MM.1S (cell line): ENCODE measurements around the gene TSGA10IP.

ENCODE experiments used
- DNase-seq: peaks from one replicate; pipeline ENCODE4 v3.0.0-alpha.2; 2015
- H2AFZ ChIP-seq: fragments of 300-600 bp; sonication (generic); 2 replicates; pipeline ENCODE4 v1.6.0; 2016; ENCODE audit warnings: antibody characterized with exemption, low read length
- H3F3A ChIP-seq: fragments of 300-600 bp; sonication (generic); 2 replicates; pipeline ENCODE4 v1.6.1; 2016; ENCODE audit warnings: mild to moderate bottlenecking, antibody characterized with exemption, low read length, moderate library complexity, mixed read lengths; ENCODE audit not compliant: insufficient read depth
- H3K27ac ChIP-seq: fragments of 300-600 bp; sonication (generic); 2 replicates; pipeline ENCODE4 v1.5.1; 2016; ENCODE audit warnings: mild to moderate bottlenecking, low read length
- H3K27me3 ChIP-seq: fragments of 300-600 bp; sonication (generic); replicated peaks from 2 replicates; pipeline ENCODE4 v1.6.0; 2016; ENCODE audit warnings: low read length; ENCODE audit not compliant: insufficient read depth
- H3K36me3 ChIP-seq: fragments of 300-600 bp; sonication (generic); replicated peaks from 2 replicates; pipeline ENCODE4 v1.6.1; 2016; ENCODE audit warnings: mild to moderate bottlenecking, low read length, mixed read lengths; ENCODE audit not compliant: insufficient read depth
- H3K4me1 ChIP-seq: fragments of 300-600 bp; sonication (generic); 2 replicates; pipeline ENCODE4 v1.6.1; 2016; ENCODE audit warnings: low read length, mixed read lengths
- H3K4me2 ChIP-seq: fragments of 300-600 bp; sonication (generic); 2 replicates; pipeline ENCODE4 v1.6.0; 2016; ENCODE audit warnings: low read depth, low read length
- H3K4me3 ChIP-seq: fragments of 300-600 bp; sonication (generic); 2 replicates; pipeline ENCODE4 v1.5.1; 2016; ENCODE audit warnings: low read length, mixed read lengths
- H3K79me2 ChIP-seq: fragments of 300-600 bp; sonication (generic); 2 replicates; pipeline ENCODE4 v1.6.1; 2016; ENCODE audit warnings: mixed run types, low read length, mixed read lengths
- H3K9ac ChIP-seq: fragments of 300-600 bp; sonication (generic); 2 replicates; pipeline ENCODE4 v1.6.1; 2016; ENCODE audit warnings: low read length, mixed read lengths
- H3K9me2 ChIP-seq: fragments of 300-600 bp; sonication (generic); replicated peaks from 2 replicates; pipeline ENCODE4 v1.6.1; 2016; ENCODE audit warnings: mild to moderate bottlenecking, low read length, mixed read lengths; ENCODE audit not compliant: insufficient read depth
- H3K9me3 ChIP-seq: fragments of 300-600 bp; sonication (generic); replicated peaks from 2 replicates; pipeline ENCODE4 v1.6.1; 2016; ENCODE audit warnings: mild to moderate bottlenecking, low read length, mixed read lengths; ENCODE audit not compliant: insufficient read depth
- H4K20me1 ChIP-seq: fragments of 300-600 bp; sonication (generic); 2 replicates; pipeline ENCODE4 v1.6.1; 2016; ENCODE audit warnings: mild to moderate bottlenecking, low read length, moderate library complexity, mixed read lengths; ENCODE audit not compliant: insufficient read depth
- CTCF ChIP-seq: fragments of 300-600 bp; sonication (generic); IDR thresholded peaks from 2 replicates; pipeline ENCODE4 v1.5.1; 2016; ENCODE audit warnings: antibody characterized with exemption, low read length, mixed read lengths
- EZH2 ChIP-seq: fragments of 300-600 bp; sonication (generic); optimal IDR thresholded peaks from 2 replicates; pipeline ENCODE3; 2017; ENCODE audit warnings: low read depth, mild to moderate bottlenecking, antibody characterized with exemption, low read length, mixed read lengths
- EZH2phosphoT487 ChIP-seq: fragments of 300-600 bp; sonication (generic); IDR thresholded peaks from 2 replicates; pipeline ENCODE4 v1.6.1; 2018; ENCODE audit warnings: antibody characterized with exemption, low read length

Gene TSGA10IP

GRCh38 chr11:65981101-65981740, 35.9 kb downstream of the TSGA10IP start:
- Histone ChIP-seq H3K27me3 (no peaks in the 10 kb centered on the region), H3K4me2 (no peak overlapping the region), H3K9ac (no peak overlapping the region), H3F3A (no peaks in the 10 kb centered on the region), H3K36me3 (no peaks in the 10 kb centered on the region), H3K9me3 (no peaks in the 10 kb centered on the region), H4K20me1 (no peaks in the 10 kb centered on the region), H3K4me1 (no peaks in the 10 kb centered on the region), H3K9me2 (no peaks in the 10 kb centered on the region), H3K27ac (no peak overlapping the region), H2AFZ (no peak overlapping the region), H3K4me3 (no peak overlapping the region), H3K79me2 (no peaks in the 10 kb centered on the region)
- DNase-seq, result no peak
- no peak for TF ChIP-seq EZH2phosphoT487
- no peak for TF ChIP-seq CTCF
- TF ChIP-seq EZH2, result no peak

GRCh38 chr11:65981972-65982823, 36.9 kb downstream of the TSGA10IP start:
- H2AFZ ChIP-seq, result no peak overlapping the region
- H3K4me2 ChIP-seq, result no peak overlapping the region
- H3F3A ChIP-seq, result no peaks in the 10 kb centered on the region; the same call in 1 of the 2 replicates
- H3K9me3 ChIP-seq, result no peaks in the 10 kb centered on the region
- DNase-seq, result no peak
- no peak overlapping the region for H3K4me3 ChIP-seq
- H3K27me3 ChIP-seq, result no peaks in the 10 kb centered on the region
- no peak for TF ChIP-seq EZH2
- TF ChIP-seq CTCF, result no peak
- TF ChIP-seq EZH2phosphoT487, result no peak
- H3K4me1 ChIP-seq, result no peaks in the 10 kb centered on the region
- H3K9me2 ChIP-seq, result no peaks in the 10 kb centered on the region
- no peaks in the 10 kb centered on the region for H3K36me3 ChIP-seq
- H3K9ac ChIP-seq, result no peak overlapping the region
- no peak overlapping the region for H3K27ac ChIP-seq
- no peaks in the 10 kb centered on the region for H3K79me2 ChIP-seq
- no peaks in the 10 kb centered on the region for H4K20me1 ChIP-seq

GRCh38 chr11:65982824-65983588, 37.7 kb downstream of the TSGA10IP start:
- Histone ChIP-seq H3K4me2 (no peak overlapping the region), H3F3A (no peaks in the 10 kb centered on the region; the same call in 1 of the 2 replicates)

More at GRCh38 chr11:65982824-65983588, 37.7 kb downstream of the TSGA10IP start:
- Histone ChIP-seq H3K4me3 (no peak overlapping the region), H3K27ac (no peak overlapping the region), H3K4me1 (no peaks in the 10 kb centered on the region), H3K9me2 (no peaks in the 10 kb centered on the region), H3K9ac (no peak overlapping the region), H4K20me1 (no peaks in the 10 kb centered on the region), H2AFZ (no peak overlapping the region), H3K9me3 (no peaks in the 10 kb centered on the region), H3K79me2 (no peaks in the 10 kb centered on the region), H3K27me3 (no peaks in the 10 kb centered on the region), H3K36me3 (no peaks in the 10 kb centered on the region)
- DNase-seq, result no peak
- no peak for TF ChIP-seq EZH2
- no peak for TF ChIP-seq EZH2phosphoT487
- no peak for TF ChIP-seq CTCF
